ENCODE data around the gene TBC1D5.

GRCh38 chr3:17717411-17717810, 25.0 kb downstream of the TBC1D5 start:
- TF ChIP-seq CEBPB (IDR thresholded peaks at IDR 0.05; ENCODE audit: low read depth, low read length): no peak
- no peak for TF ChIP-seq CTCF (conservative IDR thresholded peaks at IDR 0.05; ENCODE audit: low read depth, low read length)
- TF ChIP-seq POLR2A (IDR thresholded peaks at IDR 0.05; ENCODE audit: low read depth, low read length): no peak
- no peak for TF ChIP-seq MAFK (IDR thresholded peaks at IDR 0.05; ENCODE audit: low read depth, low read length)
- TF ChIP-seq FOS (IDR thresholded peaks at IDR 0.05; ENCODE audit: low read depth, low read length): no peak
- no peak for TF ChIP-seq RCOR1 (IDR thresholded peaks at IDR 0.05; ENCODE audit: insufficient replicate concordance, low read length)
- no peak for TF ChIP-seq RFX5 (IDR thresholded peaks at IDR 0.05; ENCODE audit: low read depth, low read length)
- no peak for TF ChIP-seq USF2 (IDR thresholded peaks at IDR 0.05; ENCODE audit: low read depth, low read length)

All from IMR-90 (cell line).